ENCODE results near the gene ZNF512B.
"Not testable (repeated sequence)": the region's sequence is repeated elsewhere in the genome, so short reads cannot be mapped to it uniquely, and the experiment has no call there.

The ZNF512B gene

DNA sequence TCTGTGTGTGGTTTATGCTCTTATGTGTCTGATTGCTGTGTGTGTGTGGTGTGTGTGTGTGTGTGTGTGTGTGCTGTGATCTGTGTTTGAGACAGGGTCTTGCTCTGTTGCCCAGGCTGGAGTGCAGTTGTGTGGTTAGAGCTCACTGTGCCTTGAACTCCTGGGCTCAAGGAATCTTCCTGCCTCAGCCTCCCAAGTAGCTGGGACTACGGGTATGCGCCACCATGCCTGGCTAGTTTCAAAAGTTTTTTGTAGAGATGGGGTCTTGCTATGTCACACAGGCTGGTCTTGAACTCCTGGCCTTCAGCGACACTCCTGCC, 3.4 kb upstream of the ZNF512B start:
- Mint-ChIP-seq H3K27ac (peak overlapping the region; percentile 4), H3K27me3 (ENCODE audit: low read depth) (no peaks in the 10 kb centered on the region), H3K9me3 (no peaks in the 10 kb centered on the region), H3K4me1 (ENCODE audit: low read depth) (peaks cover 33% of the 10 kb centered on the region), H3K4me3 (no peak overlapping the region), H3K36me3 (ENCODE audit: low read depth) (peaks cover 27% of the 10 kb centered on the region)
- DNase-seq (ENCODE audit: low spot score) = no peak

DNA sequence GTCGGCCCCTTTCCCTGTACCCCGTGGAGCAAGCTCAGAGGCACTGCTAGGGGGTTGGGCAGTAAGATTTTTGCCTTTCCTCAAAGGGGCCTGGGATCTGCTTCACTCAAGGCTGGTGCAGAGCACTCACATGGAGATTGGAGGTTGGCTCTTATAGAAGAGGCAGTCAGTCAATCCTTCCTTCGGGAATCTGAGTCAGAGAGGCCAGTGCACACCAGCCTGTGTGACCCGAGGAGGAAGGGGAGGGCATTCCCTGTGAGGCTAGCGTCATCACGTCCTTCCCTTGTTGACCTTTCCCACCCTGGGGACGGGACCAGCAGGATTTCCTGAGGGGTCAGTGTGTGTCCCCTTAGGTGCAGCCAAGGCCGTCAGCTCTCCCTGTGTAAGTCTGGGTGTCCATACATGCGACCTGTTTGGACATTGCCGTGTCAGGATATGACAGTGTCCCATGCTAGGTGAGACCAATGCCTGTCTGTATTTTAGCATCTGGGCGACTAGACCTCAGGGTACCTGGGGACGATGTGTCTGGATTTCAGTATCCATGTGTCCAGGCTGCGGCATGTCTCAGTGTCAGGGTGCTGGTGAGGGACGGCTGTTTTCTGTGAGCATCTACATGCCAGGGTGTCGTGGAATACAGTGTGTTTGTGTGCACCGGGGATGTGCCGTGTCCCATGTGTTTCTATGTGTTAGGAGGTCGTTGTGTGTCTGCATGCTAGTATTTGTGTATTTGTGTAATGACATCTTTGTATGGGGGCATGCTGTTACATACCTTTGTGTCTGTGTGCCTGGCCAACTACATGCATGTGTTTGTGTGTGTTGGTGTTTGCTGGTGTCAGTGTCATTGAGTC, 2.8 kb upstream of the ZNF512B start:
- Mint-ChIP-seq H3K36me3 (ENCODE audit: low read depth) (peaks cover 32% of the 10 kb centered on the region), H3K27me3 (ENCODE audit: low read depth) (no peaks in the 10 kb centered on the region), H3K4me3 (no peak overlapping the region), H3K4me1 (ENCODE audit: low read depth) (peaks cover 28% of the 10 kb centered on the region), H3K27ac (no peak overlapping the region), H3K9me3 (no peaks in the 10 kb centered on the region)
- no peak for DNase-seq (ENCODE audit: low spot score)

DNA sequence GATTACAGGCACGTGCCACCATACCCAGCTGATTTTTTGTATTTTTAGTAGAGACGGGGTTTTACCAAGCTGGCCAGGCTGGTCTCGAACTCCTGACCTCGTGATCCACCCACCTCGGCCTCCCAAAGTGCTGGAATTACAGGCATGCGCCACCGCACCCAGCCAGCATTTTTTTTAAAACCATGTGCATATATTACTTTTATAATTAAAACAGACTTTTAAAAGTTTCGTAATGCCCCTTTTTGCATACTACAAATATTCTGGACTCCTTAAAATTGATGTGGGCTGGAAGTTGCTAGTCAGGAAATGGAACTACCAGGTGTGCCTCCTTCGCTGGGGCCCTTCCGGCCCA, 2.2 kb upstream of the ZNF512B start:
- not testable (repeated sequence) for H3K27me3 Mint-ChIP-seq (ENCODE audit: low read depth); H3K4me3 Mint-ChIP-seq; DNase-seq (ENCODE audit: low spot score); H3K27ac Mint-ChIP-seq; H3K9me3 Mint-ChIP-seq
- Mint-ChIP-seq H3K4me1 (ENCODE audit: low read depth) (peaks cover 22% of the 10 kb centered on the region), H3K36me3 (ENCODE audit: low read depth) (peaks cover 32% of the 10 kb centered on the region)

DNA sequence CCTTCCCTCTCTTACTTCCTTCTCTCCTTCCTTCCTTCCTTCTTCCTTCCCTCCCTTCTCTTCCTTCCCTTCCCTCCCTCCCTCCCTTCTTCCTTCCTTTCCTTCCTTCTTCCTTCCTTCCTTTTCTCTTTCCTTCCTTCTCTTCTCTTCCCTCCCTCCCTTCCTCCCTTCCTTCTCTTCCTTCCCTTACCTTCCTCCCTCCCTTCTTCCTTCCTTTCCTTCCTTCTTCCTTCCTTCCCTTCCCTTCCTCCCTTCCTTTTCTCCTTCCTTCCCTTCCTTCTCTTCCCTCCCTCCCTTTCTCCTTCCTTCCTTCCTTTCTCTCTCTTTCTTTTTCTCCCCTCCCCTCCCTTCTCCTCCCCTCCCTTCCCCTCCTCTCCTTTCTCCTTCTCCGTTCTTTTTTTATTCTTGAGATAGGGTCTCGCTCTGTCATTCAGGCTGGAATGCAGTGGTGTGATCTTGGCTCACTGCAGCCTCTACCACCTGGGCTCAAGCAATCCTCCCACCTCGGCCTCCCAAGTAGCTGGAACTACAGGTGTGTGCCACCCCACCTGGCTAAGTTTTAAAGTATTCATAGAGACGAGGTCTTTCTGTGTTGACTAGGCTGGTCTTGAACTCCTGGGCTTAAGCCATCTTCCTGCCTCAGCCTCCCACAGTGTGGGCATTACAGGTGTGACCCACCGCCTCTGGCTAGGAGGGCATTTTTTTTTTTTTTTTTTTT, 1.1 kb upstream of the ZNF512B start:
- no peak for DNase-seq (ENCODE audit: low spot score)
- no peaks in the 10 kb centered on the region for H3K27me3 Mint-ChIP-seq (ENCODE audit: low read depth)
- H3K27ac Mint-ChIP-seq = peak overlapping the region; percentile 72
- peaks cover 13% of the 10 kb centered on the region for H3K4me1 Mint-ChIP-seq (ENCODE audit: low read depth)
- peaks cover 33% of the 10 kb centered on the region for H3K36me3 Mint-ChIP-seq (ENCODE audit: low read depth)
- no peaks in the 10 kb centered on the region for H3K9me3 Mint-ChIP-seq
- peak overlapping the region; percentile 69 for H3K4me3 Mint-ChIP-seq

DNA sequence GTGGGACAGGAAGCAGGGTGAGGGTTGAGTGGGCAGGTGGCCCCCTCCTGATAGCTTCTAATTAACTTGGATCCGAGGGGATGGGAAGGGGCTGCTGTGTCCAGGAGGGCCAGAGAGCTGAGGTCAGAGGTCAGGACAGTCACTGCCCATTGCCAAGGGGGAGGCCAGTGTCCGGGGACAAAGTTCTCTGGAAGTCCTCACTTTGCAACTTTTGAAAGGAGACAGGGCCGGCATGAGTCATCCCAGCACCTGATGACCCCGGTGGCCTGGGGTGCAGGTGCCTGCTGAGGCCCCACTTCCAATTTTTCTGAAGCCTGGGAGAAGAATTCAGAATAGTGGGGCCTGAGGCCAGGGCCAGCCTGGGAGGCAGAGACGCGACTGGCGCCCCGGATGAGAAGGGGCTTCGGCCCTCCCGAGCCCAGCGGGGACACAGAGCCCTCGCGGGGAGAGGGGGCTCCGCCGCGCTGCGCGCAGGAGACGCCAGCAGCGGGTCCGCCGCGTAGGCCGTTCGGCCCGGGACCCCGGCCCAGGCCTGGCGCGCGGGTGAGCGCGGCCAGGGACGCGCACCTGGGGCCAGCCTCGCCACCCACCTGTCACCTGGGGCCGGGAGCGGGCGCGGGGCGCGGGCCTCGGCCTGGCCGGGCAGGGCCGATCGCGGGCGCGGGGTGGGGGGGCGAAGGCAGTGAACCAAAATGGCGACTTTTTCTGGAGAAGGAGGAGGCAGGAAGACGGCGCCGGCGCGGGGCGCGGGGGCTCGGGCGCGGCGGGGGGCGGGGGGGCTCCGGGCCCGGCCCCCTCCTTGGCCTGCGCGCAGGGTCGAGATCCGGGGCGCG, 586 bp downstream of the ZNF512B start:
- H3K9me3 Mint-ChIP-seq = no peaks in the 10 kb centered on the region
- H3K4me1 Mint-ChIP-seq (ENCODE audit: low read depth) = peaks cover 13% of the 10 kb centered on the region
- H3K27ac Mint-ChIP-seq = peak overlapping the region; percentile 82
- peaks cover 31% of the 10 kb centered on the region for H3K36me3 Mint-ChIP-seq (ENCODE audit: low read depth)
- no peak for DNase-seq (ENCODE audit: low spot score)
- no peaks in the 10 kb centered on the region for H3K27me3 Mint-ChIP-seq (ENCODE audit: low read depth)
- H3K4me3 Mint-ChIP-seq = peak overlapping the region; percentile 86

DNA sequence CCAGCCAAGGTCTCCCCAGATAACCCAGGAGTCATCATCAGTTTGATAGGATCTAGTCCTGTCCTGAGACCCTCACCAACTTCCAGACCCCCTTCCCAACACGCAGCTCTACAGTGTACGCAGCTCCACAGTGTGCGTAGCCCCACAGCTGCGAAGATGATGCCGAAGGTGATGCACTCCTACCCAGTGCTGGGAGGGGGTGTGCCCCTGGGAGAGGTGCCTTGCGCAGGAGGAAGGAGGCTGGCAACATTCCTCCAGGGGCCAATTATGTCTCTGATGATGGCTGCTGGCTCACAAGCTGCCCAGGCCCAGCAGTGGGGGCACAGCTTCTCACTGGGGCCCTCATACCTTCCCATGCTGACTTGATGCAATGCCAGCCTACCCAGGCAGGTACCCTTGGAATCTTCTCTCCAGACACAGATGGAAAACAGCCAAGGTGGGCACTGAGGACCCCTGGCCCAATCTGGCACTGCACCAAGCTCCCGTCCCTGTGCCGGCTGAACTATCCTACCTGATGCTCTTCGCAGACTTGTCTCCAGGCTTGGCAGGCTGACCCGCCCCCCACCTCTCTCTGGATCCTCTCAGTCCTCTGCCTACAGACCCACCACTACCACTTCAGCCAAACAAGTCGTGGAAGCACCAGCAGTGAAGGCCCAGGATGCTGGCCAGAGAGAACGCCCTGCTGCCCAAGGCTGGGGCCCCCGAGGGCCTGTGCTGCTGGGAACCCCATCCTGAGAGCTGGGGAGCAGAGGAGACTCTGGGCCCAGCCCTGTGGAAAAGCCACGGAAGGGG, 1.4 kb downstream of the ZNF512B start:
- Mint-ChIP-seq H3K27me3 (ENCODE audit: low read depth) (no peaks in the 10 kb centered on the region), H3K4me3 (peak overlapping the region; percentile 86), H3K36me3 (ENCODE audit: low read depth) (peaks cover 30% of the 10 kb centered on the region), H3K27ac (peak overlapping the region; percentile 82), H3K4me1 (ENCODE audit: low read depth) (peaks cover 10% of the 10 kb centered on the region), H3K9me3 (no peaks in the 10 kb centered on the region)
- DNase-seq (ENCODE audit: low spot score) = no peak

DNA sequence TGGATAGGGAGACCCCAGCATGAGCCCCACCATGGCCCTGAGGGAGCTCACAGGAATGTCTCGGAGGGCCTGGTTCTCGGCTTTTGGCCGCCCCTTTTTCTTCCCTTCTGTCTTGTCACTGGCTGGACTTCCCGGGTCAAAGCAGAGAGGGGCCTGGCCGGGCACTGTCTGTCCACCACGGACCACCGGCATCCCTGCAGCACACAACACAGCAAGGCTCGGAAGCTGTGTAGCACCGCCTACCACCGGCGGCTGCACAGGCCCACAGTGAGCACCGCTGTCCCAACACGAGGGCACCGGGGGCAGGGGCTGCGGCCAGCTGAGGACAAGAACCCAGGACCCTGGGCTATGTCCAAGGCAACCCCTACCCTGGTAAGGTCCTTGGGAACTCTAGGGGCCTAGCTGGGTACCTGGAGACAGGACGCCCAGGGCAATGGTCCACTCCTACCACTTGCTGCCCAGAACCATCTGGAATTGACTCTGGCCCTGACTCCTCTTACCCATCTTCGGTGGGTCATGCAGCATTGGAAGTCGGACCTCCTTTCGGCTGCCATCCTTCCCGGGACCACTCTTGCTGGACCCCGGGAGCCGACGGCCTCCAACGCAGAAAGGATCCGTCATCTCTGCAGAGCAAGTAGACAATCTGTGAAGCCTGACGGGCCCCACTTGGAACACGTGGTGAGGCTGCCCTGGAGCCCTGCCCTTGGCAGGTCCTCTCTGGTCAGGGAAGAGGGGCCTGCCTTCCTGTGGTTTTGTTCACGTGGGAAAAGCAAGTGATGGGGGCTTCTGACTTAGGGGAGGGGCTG, 2.2 kb downstream of the ZNF512B start:
- no peaks in the 10 kb centered on the region for H3K9me3 Mint-ChIP-seq
- no peak overlapping the region for H3K27ac Mint-ChIP-seq
- H3K4me3 Mint-ChIP-seq = no peak overlapping the region
- H3K4me1 Mint-ChIP-seq (ENCODE audit: low read depth) = peaks cover 9% of the 10 kb centered on the region
- no peaks in the 10 kb centered on the region for H3K27me3 Mint-ChIP-seq (ENCODE audit: low read depth)
- H3K36me3 Mint-ChIP-seq (ENCODE audit: low read depth) = peaks cover 31% of the 10 kb centered on the region
- no peak for DNase-seq (ENCODE audit: low spot score)

DNA sequence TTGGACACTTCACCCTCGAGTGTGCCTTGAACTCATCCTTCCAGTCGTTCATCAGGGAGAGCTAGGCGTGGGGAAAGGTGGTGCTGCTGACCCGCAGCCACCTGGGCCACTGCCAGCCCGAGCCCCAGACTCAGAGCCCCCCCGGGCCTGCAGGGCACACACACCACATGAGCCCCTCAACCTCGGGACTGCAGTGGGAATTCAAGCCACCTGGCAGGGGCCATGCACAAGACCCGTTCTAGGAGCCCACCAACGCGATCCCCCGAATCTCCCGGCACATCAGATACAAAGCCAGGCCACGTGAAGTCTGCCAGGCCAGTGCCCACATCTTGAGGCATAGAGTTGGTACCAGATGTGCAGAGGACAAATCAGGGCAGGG, 2.8 kb downstream of the ZNF512B start:
- DNase-seq (ENCODE audit: low spot score) = no peak
- Mint-ChIP-seq H3K27ac (no peak overlapping the region), H3K27me3 (ENCODE audit: low read depth) (no peaks in the 10 kb centered on the region), H3K9me3 (no peaks in the 10 kb centered on the region), H3K36me3 (ENCODE audit: low read depth) (peaks cover 31% of the 10 kb centered on the region), H3K4me1 (ENCODE audit: low read depth) (peaks cover 9% of the 10 kb centered on the region), H3K4me3 (no peak overlapping the region)

DNA sequence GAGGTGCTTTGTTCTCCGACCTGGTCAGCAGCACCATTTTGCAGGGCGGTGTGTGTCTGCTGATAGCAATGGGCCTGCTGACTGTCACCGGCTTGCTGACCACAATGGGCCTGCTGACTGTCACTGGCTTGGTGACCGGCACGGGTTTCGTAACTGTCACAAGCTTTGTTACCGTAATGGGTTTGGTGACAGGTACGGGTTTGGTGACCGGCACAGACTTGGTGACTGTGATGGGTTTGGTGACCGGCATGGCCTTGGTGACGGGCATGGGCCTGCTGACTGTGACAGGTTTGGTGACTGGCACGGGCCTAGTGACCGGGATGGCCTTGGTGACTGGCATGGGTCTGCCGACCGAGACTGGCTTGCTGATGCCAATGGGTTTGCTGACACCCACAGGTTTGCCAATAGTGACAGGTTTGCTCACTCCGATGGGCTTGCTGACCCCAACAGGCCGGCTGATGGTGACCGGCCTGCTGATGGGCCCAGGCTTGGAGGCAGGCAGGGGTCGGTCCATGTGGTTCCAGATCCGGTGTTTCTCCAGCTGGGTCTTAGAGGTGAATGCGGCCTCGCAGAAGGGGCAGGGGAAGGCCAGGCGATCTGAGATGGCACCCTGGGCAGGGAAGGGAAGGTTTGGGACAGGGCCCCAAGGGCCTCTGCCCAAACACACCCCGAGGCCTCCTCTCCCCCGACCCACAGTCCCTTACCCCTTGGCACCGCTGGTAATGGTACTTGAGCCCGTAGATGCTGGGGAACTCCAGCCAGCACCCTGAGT, 3.4 kb downstream of the ZNF512B start:
- Mint-ChIP-seq H3K4me3 (no peak overlapping the region), H3K27ac (no peak overlapping the region), H3K27me3 (ENCODE audit: low read depth) (no peaks in the 10 kb centered on the region), H3K4me1 (ENCODE audit: low read depth) (peaks cover 9% of the 10 kb centered on the region), H3K9me3 (no peaks in the 10 kb centered on the region), H3K36me3 (ENCODE audit: low read depth) (peaks cover 35% of the 10 kb centered on the region)
- no peak for DNase-seq (ENCODE audit: low spot score)

DNA sequence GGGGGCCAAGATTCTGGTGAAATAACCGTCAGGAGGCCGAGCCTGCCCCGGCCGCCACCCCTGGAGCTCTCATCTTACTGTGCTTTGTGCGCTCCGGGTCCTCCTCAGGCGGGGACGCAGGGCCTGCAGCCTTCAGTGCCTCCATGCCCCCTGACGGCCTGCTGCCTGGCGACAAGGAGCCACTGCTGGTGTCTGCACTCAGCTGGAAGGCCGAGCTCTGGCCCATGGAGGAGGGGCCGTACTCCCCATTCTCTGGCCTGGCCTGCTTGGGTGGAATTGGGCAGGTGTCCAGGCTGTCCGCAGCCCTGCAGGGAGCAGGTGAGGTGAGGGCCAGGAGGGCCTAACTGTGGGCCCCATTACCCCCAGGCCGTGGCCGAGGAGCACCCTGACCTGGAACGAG, 5.3 kb downstream of the ZNF512B start:
- peaks cover 9% of the 10 kb centered on the region for H3K4me1 Mint-ChIP-seq (ENCODE audit: low read depth)
- DNase-seq (ENCODE audit: low spot score) = no peak
- H3K27ac Mint-ChIP-seq = no peak overlapping the region

DNA sequence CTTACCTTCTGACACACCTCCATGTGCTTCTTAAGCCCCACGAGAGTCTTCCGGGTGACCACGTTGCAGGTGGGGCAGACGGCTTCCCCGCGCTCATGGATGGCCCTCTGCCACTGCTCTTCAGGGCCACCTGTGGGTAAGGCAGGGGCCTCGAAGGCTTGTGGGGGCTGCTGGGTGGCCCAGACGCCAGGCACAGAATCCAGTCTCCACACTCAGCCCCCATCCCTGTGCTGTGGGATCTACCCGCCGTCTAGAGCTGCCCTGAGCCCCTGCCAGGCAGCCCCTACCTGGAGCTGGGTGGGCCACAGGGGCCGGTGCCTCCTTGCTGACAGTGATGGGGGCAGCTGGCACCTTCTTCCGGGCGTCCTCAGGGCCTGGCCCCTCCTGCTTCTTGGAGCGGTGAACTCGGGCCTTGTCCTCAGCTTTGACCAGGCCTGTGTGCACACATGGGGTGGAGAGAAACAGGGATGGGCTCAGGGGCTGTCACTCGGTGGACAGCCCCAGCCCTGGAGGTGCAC, 5.9 kb downstream of the ZNF512B start:
- Mint-ChIP-seq H3K27ac (no peak overlapping the region), H3K36me3 (ENCODE audit: low read depth) (peaks cover 42% of the 10 kb centered on the region), H3K4me1 (ENCODE audit: low read depth) (peaks cover 6% of the 10 kb centered on the region), H3K9me3 (no peaks in the 10 kb centered on the region), H3K4me3 (no peak overlapping the region), H3K27me3 (ENCODE audit: low read depth) (no peaks in the 10 kb centered on the region)
- DNase-seq (ENCODE audit: low spot score) = no peak

More for the DNA sequence above, 5.3 kb downstream of the ZNF512B start:
- H3K36me3 Mint-ChIP-seq (ENCODE audit: low read depth) = peaks cover 42% of the 10 kb centered on the region
- H3K27me3 Mint-ChIP-seq (ENCODE audit: low read depth) = no peaks in the 10 kb centered on the region
- H3K4me3 Mint-ChIP-seq = no peak overlapping the region
- H3K9me3 Mint-ChIP-seq = no peaks in the 10 kb centered on the region

DNA sequence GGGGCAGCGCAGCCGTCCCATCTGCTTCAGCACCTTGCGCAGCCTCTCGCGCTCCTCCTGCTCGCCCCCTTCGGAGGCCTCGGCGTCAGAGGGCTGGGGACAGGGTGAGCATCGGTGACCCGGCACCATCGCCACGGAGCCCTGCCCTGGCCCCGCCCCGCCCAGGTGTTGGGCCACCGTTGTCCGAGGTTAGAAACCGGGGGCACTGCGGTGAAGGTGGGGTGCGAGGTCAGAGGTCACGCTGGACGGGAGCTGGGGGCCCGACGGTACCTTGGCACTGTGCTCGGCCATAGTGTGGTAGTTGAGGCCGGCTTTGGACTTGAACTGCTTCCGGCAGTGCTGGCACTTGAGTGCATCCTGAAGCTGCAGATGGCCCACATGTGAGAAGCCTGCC, 6.4 kb downstream of the ZNF512B start:
- no peak overlapping the region for H3K4me3 Mint-ChIP-seq
- no peaks in the 10 kb centered on the region for H3K27me3 Mint-ChIP-seq (ENCODE audit: low read depth)
- no peak for DNase-seq (ENCODE audit: low spot score)
- peaks cover 3% of the 10 kb centered on the region for H3K4me1 Mint-ChIP-seq (ENCODE audit: low read depth)
- H3K36me3 Mint-ChIP-seq (ENCODE audit: low read depth) = peaks cover 38% of the 10 kb centered on the region
- no peak overlapping the region for H3K27ac Mint-ChIP-seq
- no peaks in the 10 kb centered on the region for H3K9me3 Mint-ChIP-seq

All from T-helper 2 cell treated with Interferon-gamma antibody and Interleukin-4, amounts not matched to agents 5 μg/mL and 100 μg/mL, for 36 hours (primary cell).